Measurements from ENCODE around the gene MMP24OS.

The MMP24OS gene

DNA sequence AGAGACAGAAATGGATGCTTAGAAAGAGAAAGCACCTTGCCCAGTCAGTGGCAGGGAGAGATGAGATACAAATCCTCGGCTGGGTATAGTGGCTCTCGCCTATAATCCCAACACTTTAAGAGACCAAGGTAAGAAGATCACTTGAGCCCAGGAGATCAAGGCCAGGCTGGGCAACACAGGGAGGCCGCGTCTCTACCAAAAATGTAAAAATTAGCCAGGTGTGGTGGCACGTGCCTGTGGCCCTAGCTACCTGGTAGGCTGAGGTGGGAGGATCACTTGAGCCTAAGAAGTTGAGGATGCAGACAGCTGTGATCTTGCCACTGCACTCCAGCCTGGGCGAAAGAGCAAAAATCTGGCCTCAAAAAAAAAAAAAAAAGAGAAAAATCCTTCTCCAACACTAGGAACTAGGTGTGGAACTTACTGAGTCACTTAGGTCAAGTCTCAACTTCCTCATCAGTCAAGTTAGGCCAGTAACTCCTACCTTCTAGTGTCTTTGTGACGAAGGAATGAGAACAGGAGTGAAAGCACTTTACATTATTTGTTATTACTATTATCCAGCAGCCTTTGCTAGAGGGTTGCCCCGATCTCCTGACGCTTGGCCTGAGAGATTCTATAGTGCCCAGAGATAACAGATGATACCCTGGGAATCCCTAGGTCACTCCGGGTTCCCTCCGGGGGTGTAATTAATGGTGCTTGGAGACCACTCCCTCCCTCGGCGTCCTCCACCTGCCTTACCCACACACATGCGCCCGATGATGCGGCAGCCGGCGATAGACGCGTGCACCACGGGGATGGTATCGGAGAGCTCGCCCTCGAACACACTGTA, 5.7 kb upstream of the MMP24OS start:
- Histone ChIP-seq H3K9me3 (no peaks in the 10 kb centered on the region), H3K36me3 (peaks cover 14 to 36% (median 21%) of the 10 kb centered on the region in 3 donors), H3K4me3 (peak overlapping the region; percentile 80 to 99), H3K27me3 (no peaks in the 10 kb centered on the region), H3K4me1 (peaks cover 0 to 31% (median 21%) of the 10 kb centered on the region in 4 donors), H3K27ac (peak overlapping the region; percentile 83 to 86)
- DNase-seq, result no peak
- TF ChIP-seq, protein P1, sequence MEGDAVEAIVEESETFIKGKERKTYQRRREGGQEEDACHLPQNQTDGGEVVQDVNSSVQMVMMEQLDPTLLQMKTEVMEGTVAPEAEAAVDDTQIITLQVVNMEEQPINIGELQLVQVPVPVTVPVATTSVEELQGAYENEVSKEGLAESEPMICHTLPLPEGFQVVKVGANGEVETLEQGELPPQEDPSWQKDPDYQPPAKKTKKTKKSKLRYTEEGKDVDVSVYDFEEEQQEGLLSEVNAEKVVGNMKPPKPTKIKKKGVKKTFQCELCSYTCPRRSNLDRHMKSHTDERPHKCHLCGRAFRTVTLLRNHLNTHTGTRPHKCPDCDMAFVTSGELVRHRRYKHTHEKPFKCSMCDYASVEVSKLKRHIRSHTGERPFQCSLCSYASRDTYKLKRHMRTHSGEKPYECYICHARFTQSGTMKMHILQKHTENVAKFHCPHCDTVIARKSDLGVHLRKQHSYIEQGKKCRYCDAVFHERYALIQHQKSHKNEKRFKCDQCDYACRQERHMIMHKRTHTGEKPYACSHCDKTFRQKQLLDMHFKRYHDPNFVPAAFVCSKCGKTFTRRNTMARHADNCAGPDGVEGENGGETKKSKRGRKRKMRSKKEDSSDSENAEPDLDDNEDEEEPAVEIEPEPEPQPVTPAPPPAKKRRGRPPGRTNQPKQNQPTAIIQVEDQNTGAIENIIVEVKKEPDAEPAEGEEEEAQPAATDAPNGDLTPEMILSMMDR (IDR thresholded peaks at IDR 0.05), result no peak
- intact Hi-C loops (cut with DNase I; ENCODE audit: low total_unique reads), result no loop called here

DNA sequence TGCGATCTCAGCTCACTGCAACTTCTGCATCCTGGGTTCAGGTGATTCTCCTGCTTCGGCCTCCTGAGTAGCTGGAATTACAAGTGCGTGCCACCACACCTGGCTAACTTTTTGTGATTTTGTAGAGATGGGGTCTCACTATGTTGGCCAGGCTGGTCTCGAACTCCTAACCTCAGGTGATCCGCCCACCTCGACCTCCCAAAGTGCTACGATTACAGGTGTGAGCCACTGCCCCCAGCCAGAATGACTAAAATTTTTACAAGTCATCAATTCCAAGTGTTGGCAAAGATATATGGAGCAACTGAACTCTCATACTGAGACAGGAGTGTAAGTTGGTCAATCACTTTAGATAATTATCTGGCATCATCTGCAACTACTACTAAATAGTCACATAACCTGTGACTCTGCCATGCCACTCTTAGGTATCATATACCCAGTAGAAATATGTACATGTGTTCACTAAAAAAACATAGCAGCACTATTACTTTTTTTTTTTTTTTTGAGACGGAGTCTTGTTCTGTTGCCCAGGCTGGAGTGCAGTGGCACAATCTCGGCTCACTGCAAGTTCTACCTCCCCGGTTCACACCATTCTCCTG, 3.7 kb upstream of the MMP24OS start:
- Histone ChIP-seq H3K27me3 (no peaks in the 10 kb centered on the region), H3K9me3 (no peaks in the 10 kb centered on the region), H3K36me3 (peaks cover 14 to 38% (median 23%) of the 10 kb centered on the region in 3 donors), H3K4me1 (peaks cover 0 to 43% (median 31%) of the 10 kb centered on the region in 4 donors), H3K27ac (no peak overlapping the region), H3K4me3 (no peak overlapping the region)
- no peak for DNase-seq
- TF ChIP-seq, protein P1 (IDR thresholded peaks at IDR 0.05), result no peak
- intact Hi-C loops (cut with DNase I; ENCODE audit: low total_unique reads), result no loop called here

GRCh38 chr20:35280523-35280922, 2.6 kb upstream of the MMP24OS start:
- H3K36me3 ChIP-seq, result peaks cover 14 to 45% (median 23%) of the 10 kb centered on the region in 3 donors
- intact Hi-C loops (cut with DNase I; ENCODE audit: low total_unique reads), result no loop called here
- DNase-seq, result no peak
- H3K4me1 ChIP-seq, result peaks cover 0 to 54% (median 38%) of the 10 kb centered on the region in 4 donors
- TF ChIP-seq, protein P1 (IDR thresholded peaks at IDR 0.05), result no peak
- H3K27me3 ChIP-seq, result no peaks in the 10 kb centered on the region
- H3K4me3 ChIP-seq, result no peak overlapping the region
- H3K27ac ChIP-seq, result no peak overlapping the region
- H3K9me3 ChIP-seq, result no peaks in the 10 kb centered on the region

GRCh38 chr20:35279533-35280174, 1.7 kb upstream of the MMP24OS start:
- peaks cover 0 to 53% (median 36%) of the 10 kb centered on the region in 4 donors for H3K4me1 ChIP-seq
- no peak for DNase-seq
- TF ChIP-seq, protein P1 (IDR thresholded peaks at IDR 0.05), result no peak
- intact Hi-C loops (cut with DNase I; ENCODE audit: low total_unique reads), result loop anchor here (10.0 kb wide), 2 partner anchors 135 to 455 kb away; partner anchors contain the start of genes EDEM2 and NCOA6
- H3K4me3 ChIP-seq, result no peak overlapping the region
- H3K36me3 ChIP-seq, result peaks cover 14 to 52% (median 23%) of the 10 kb centered on the region in 3 donors
- H3K27me3 ChIP-seq, result no peaks in the 10 kb centered on the region
- H3K27ac ChIP-seq, result no peak overlapping the region
- no peaks in the 10 kb centered on the region for H3K9me3 ChIP-seq

DNA sequence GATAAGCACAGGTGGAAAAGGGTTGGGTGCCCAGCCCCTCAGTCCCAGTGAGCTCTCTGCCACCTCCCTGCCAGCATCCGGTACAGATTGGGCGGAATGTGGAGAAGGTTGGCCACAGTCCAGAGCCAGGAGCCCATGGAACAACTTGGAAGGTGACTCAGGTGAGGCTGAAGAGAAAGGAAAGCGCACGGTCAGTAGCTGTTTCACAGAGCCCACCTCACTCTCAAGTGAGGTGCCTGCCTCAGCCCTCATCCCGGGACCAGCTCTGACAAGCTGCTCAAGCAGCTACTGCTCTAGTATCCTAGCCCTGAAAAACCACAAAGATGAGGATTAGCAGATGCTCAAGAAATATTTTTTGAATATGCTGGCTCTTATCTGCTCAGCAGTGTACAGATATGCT, 1.1 kb upstream of the MMP24OS start:
- H3K9me3 ChIP-seq, result no peaks in the 10 kb centered on the region
- H3K36me3 ChIP-seq, result peaks cover 14 to 58% (median 23%) of the 10 kb centered on the region in 3 donors
- peak overlapping the region; percentile 95 to 99 for H3K27ac ChIP-seq
- no peak for DNase-seq
- TF ChIP-seq, protein P1 (IDR thresholded peaks at IDR 0.05), result no peak
- no peak overlapping the region for H3K4me3 ChIP-seq
- peaks cover 0 to 52% (median 36%) of the 10 kb centered on the region in 4 donors for H3K4me1 ChIP-seq
- no peaks in the 10 kb centered on the region for H3K27me3 ChIP-seq
- intact Hi-C loops (cut with DNase I; ENCODE audit: low total_unique reads), result loop anchor here (10.0 kb wide), 2 partner anchors 134 to 454 kb away; partner anchors contain the start of genes EDEM2 and NCOA6
